HS-5 (cell line): Measurements from ENCODE around the gene LRPAP1.

Source experiments
- DNase-seq: peaks from one replicate; pipeline ENCODE4 v3.0.0-alpha.2; 2012; ENCODE audit warnings: low read depth

LRPAP1 gene

DNA sequence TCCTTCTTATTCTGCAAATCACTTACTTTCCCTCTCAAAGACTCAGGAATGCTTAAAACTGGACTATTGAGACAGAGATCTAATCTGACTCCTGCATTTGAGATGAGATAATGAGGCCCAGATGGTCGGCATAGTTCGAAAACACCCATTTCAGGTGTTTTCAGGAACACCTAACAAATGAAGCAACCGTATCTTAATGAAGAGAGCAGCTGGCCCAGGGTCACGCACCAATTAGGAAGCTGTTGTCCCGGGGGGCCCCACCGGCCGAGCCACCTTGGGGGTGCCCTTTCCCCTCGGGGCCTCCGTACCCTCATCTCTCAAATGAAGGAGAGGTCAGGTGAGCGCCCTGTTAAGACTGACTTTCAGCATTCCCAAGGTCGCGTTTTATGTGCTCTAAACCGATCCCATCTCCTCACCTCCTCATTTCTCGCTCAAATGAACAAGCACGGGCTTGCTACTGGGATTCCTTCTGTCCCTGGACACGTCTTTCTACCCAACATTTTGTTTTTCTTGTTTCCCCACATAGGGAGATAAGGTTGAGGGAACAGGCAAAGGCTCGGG, 824 bp downstream of the LRPAP1 start:
- no peak for DNase-seq

DNA sequence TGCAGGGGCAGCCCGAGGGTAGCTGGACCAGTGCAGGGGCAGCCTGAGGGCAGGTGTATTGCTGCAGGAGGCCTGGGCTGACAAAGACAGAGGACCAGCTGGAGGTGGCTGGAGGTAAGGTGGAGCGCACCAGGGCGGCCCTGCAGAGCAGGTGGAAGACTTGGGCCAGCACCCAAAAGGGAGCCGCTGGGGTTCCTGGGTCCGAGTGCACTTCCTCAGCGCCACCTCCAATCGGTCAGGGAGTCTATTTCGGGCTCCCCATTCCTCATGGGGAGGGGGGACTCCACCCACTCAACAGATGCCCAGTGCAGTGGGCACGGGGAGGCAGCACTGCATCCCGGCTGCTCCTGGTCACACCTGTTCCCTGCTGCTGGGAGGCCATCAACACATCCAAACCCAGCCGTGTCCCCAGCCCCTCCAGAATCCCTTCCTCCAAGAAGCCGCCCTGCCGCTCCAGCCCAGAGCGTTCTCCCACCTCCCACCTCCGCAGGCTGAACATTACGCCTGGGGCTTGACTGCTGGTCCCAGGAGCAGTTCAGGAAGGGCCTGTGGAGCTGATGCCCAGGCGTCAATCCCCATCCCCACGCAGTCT, 1.5 kb downstream of the LRPAP1 start:
- no peak for DNase-seq

DNA sequence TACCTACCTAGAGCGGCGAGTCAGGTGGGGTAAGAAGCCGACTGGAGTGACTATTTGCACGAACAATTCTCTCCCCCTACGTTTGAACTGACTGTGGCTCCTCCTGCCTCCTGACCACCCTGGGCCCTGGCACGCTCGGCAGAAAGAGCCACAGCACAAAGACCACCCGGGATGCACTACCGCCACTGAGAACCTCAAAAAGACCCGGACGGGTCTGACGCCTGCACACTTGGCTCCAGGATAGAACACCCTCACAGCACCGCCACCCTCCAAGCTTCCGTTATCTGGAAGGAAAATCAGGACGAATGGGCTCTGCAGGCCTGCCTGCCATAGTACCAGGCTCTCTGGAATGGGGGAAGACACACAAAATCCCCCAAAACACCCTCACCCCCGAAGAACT, 2.2 kb downstream of the LRPAP1 start:
- DNase-seq, result no peak

DNA sequence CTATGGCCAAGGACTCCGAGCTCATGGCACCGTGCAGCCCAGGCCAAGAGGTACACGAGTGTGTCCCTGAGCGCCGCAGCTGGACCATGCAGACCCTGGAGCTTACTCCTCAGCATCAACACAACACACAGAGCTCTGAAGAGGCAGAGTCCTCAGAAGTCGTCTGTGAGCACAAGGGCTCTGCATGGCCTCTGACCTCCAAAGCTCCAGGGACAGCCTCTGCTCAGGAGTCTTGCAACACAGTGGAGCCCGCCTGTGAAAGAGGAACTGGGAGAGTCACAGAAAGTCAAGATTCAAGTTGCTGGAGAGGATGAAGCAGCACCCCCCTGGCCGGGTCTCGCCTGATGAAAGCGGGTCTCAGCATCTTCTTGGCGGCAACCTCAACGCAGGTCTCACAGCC, 2.9 kb downstream of the LRPAP1 start:
- no peak for DNase-seq

DNA sequence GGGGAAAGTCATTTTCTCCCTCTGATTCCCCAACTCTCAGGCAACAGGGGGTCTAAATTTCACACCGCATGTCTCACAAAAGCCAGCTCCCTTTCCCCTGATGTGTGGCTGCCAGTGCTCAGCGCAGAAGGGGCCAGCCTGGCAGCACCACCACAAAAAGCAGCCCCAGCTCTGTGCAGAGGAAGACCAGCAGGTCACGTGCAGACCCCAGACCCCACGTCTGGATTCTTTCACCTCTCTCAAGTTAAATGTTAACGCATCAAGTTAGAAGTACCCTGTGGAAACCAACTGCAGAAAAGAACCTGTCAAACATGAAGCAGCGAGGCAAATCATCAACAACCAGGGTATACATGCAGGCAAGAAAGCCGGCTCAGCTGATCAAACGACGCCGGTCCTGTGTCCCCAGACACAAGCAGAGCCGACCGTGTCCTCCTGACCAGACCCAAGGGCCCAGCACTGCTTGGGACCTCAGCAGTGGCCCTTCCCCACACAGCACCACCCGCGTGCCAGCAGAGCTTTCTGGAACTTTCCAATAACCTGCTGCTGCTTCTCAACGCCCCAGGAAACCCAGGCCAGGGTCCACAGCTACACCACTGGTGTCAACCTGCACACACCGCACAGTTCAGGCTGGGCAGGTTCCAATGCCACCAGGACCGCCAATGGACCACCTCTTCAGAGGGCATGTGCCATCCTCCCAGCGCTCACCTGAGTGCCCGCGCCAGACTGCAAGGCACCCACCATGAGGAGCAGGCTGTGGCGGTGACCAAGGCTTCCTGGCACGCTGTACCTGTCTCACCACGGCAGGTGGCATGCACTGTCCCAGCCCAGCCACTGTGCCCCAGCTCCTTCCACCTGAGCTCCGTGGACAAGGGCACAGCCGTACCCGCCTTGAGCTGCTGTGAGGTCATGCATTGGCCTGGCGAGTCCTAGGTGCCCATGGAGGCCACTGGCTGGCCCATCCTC, 4.0 kb downstream of the LRPAP1 start:
- no peak for DNase-seq

DNA sequence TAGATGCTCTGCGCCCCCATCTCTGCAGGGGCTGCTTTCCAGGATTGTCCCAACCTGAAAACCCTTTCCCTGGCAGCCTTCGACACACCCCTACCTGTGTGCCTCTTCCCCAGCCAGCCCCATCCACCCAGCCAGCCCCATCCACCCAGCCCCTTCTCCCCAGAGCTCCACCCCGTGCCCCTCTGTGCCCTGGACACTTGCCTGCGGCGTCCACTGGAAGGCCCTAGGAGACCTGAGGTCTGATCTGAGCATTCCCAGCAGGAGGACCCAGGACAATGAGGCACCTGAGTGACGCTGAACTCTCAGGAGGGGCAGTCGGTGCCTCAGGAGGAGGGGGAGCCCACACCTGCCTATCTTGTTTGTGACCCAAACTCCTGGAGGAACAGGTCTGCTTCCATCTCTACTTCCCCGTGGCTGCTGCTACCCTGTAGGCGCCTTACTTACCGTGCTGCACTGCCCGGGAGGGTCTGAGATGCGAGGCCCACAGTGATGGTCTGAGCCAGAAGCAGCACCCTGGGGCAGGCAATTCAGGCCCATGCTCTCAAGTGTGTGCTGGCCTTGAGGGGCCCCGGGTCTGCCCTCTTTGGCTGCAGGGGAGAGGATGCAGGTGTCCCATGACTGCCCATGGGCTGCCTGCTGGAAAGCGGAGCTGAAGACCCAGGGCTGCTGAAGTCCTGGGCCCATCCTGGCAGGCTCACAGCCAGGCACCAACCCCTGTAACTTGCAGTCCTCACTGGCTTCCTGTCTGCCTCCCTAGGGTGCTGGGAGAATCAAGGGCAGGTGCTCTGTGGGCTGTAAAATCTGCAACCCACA, 4.9 kb downstream of the LRPAP1 start:
- DNase-seq, result no peak

DNA sequence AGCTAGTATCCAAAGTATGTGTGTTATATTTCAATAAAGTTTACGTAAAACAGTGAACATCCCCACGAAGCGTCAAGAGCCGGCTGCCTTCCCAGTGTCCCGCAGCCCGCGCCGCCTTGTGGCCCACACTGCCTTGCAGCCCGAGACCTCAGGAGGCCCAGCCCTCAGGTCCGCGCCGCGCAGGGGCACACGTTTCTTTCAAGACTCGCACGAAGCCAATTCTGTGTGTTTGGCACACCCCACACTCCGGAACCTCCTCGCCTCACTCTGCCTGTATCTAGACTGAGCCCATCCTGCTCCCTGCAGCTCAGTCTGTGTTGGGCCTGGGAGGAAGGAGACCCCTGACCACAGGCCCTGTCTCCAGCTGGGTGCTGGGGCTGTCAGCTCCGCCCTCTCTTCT, 5.8 kb downstream of the LRPAP1 start:
- DNase-seq, result no peak

DNA sequence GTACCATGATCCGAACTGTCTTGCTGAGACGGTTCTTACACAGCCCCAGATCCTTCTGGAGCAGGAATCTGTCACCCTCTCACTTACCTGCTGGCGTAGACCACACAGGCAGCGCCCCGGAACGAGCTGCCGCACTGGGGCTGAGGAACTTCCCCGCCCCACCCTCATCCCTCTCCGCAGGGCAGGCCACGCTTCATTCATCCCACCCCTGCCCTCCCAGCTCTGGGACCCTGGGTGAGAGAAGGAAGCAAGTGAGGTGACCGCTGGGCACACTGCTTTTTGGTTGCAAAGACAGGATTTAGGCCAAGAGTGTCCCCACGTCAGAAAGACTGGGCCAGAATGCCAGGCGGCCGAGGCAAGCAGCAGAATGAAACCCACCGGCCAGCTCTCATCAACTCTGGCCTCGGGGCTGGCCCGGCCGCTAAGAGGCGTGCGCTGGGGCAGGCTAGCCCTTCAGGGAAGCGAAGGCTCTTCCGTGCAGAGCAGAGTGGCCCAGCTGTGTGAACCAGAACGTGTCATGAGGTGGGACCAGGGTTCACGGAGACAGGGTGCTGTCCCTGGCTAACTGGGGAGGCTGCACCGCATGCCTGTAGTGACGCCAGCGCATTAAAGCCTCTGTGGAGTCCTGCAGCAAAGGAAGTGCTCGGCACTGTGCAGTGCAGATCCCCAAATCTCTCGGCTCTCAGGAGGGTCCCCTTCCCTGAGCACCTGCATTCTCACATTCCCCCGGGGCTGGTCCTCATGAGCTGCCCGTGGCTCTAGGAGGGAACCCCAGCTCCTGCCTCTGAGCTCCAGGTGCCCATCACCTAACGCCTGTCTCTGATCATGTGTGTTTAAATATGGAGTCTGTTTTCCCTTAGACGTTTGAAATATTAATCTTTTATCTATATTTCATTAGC, 6.4 kb downstream of the LRPAP1 start:
- no peak for DNase-seq

DNA sequence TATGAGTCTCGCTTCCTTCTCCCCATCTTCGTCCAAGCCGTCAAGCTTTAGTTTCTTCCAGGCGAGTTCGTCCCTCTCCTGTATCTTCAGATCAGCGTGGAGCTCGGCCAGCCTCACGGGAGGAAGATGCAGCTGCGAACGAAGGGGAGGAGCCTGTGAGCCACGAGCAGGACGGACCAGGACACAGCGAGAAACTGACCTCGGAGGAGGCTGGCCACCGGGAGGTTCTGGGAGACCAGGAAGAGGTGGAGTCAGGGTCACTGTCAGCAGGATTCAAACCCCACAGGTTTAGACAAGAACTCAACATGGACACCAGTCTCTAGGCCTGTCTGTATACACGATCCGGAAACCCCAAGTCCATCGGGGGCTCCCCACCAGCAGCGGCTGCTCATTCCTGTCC, 7.3 kb downstream of the LRPAP1 start:
- no peak for DNase-seq

DNA sequence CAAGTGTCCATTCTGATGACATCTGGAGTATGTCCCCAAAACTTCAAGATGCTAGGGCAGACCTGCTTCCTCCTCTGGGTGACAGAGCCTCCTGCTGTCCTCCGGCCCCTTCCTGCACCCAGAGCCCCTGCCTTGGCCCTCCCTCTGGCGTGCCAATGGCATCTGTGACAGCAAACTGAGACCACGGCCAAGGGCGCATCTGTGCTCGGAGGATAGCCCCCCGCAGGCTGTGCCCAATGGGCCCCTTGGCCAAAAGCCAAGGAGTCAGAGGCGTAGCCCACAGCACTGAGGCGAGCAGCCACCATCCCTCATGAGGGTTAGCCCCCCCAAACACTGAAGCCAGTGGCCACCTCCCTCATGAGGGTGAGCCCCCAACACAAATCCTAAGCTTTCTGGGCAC, 7.9 kb downstream of the LRPAP1 start:
- DNase-seq, result no peak

DNA sequence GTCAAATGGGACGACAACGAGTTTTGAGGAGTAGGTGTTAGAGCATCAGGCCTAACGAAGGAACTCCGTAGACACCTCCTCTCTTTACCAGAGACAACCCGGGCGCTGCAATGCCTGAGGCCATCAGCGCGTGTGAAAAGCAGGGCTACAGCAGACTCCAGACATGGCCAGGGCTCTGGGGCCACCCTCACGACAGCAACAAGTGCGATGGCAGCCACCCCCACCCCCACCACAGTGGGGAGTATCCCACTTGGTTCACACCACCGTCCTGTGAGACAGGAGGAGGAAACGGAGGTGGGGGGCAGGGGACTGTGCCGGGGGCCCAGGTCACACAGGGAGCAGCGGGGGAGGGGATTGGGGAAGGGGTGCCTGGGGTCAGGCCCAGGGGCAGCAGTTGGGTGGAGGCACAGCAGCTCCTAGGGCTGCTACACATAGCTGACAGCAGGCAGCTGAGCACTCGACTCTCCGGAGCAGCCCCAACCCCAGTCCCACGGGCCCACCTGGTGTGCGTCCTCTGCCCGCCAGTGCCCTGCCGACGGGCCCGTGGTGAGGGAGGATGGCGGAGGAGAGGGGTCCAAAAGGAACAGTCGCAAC, 8.5 kb downstream of the LRPAP1 start:
- DNase-seq, result no peak

DNA sequence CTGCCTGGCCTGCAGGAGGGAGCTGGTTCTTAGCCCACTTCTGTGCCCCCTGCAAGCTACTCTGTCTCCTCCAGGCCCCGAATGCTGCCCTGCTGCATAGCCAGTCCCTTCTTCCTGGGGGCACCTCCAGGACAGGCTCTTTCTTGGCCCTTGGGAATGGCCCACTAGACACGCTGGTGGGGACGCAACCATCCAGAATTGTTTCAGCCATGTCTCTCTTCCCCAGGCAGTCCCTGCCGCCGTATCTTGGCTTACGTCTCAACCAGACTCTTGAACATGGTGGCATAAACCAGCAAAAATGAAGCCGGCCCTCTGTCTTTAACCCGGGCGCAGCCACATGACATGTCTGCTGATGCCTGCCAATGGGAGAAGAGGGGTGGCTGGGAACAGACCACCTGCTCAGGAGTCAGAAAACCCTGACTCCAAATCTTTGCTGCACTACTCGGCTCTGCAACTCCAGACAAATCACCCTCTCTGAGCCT, 9.0 kb downstream of the LRPAP1 start:
- DNase-seq, result no peak

DNA sequence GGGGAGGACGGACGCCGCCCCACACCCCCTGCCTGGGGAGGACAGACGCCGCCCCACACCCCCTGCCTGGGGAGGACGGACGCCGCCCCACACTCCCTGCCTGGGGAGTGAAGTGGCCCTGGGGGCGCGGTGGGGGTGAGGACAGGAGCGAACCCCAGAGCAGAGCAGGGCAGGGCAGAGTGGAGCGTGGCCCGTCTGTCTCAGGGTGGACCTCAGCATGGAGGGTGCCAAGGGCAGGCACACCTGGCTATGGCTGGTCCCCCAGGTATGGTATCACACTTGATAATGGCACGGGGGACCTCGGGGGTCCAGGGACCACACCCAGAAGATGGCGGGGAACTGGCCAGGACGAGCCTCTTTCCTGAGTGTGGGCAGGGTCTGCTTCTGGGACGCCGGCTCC, 9.6 kb downstream of the LRPAP1 start:
- DNase-seq, result no peak

DNA sequence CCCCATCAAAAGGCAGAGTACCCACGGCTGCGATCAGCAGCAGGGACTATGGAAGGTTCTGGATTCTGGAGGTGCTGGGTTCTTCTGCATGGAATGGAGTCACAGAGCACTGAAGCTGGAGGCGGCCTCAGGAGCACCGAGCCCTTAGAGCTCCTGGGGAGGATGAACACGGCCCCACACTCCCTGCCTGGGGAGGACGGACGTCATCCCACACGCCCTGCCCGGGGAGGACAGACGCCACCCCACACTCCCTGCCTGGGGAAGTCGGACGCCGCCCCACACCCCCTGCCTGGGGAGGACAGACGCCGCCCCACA, 9.9 kb downstream of the LRPAP1 start:
- DNase-seq, result no peak

DNA sequence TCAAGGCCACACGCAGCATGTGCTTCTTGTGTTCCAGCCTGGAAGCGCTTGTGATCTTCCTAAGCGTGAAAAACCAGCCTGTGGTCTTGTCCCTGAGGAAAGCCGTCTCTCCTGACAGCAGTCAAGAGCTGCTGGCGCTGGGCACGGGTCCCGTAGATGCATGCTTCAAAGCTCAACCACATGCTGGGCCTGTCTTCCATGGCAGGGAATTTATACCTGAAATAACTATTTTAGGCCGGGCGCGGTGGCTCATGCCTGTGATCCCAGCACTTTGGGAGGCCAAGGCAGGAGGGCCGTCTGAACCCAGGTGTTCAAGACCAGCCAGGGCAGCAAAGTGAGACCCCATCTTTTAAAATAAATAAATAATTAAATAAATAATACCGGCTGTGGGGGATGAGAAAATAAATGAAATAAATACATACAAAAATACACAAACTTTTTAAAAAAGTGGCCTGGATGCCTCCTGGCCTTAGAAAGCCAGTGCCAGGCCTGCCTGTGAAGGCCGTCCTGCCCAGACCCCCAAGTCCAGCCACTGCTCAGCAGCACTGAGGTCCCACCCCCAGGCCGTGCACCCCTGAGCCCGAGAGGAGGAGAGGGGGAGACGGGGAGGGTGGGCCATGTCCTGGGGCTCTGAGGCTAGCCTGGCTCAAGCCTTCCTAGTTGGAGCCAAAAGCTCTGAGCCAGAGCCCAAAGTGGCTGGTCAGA, 10.4 kb downstream of the LRPAP1 start:
- DNase-seq, result no peak

DNA sequence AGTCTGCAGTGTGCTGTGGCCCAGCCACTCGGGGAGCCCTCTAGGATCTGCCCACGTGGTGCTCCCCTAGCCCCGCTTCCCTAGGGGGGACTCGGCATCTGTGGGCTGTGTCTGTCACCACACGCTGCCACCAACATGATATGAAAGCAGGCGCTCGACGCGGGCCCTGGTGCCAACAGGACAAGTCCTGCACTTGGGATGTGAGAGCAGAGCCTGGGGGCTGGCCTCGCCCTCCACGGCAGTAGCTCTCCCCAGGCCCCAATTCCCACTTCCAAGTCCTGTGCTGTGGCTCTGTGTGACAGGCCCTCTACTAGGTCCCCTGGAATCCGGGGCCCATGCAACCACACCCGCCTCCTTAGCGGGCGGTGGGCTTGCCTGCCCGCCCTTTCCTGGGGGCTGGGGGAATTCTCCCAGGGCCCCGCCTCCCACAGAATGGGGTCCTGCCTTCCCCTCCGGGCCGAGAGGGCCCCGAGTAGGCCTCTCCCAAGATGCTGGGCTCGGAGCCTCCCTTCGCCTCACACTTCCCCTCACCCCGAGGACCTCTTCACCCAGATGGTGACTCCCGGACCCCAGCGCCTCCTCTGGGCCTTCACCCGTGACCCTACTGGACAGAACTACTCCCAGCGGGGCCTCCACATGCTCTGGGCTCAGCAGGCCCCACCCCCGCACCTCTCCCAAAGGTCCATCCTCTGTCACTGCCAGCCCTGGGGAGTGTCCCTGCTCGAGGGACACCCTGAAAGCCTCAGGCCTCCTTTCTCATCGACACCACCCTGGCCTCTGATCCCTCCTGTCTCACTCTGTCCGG, 11.2 kb downstream of the LRPAP1 start:
- DNase-seq, result no peak

DNA sequence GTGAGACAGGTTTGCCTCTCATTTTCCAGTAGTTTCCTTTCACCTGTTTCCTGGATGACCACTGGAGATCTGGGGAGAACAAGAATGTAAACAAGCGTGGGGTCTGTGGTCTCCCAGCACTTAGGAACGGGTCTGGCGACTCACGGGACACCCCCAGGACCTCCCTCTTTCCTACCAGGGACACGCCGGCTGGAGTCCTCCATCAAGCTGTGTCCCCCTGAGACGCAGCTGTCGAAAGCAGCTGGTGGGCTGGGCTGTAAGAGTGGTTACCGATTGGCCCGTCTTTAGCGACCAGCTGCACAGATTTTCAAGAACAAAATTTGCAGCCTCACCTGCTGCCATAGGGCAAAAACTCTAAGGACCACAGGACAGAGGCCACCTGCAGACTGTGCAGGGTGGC, 11.9 kb downstream of the LRPAP1 start:
- no peak for DNase-seq

DNA sequence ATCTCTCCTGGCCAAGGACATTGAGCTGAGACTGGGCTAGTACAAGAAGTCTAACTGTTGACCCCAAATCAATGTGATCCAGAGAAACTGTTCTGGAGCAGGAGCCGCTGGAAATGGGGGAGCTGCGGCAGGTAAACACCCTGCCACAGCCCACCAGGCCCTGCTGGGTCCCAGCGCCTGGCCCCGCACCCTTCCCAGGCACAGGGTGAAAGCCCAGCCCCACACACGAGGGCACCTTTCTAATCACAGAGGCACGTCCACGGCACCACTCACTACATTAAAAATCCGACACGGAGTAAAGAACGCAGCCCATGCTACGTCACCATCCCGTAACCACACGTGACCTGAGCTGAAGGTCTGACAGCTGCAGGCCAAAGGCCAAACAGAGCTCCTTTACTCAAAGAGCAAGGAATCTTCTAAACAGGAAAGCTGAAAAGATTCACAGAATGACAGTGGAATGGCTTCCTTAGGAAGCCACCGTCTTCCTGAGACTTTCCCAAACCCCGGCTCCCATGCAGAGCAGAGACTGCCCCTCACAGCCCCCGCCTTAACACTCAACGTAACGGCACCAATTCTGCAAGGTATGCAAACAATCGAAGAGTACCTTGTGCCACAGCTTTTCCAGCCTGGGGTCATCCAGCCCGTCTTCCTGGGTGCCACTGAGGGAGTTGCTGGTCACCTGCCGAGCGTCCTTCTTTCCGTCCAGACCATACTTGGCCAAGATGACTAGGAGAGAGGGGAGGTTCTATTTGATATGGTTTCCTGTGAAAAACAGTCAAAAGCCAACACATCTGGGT, 12.6 kb downstream of the LRPAP1 start:
- DNase-seq, result no peak

DNA sequence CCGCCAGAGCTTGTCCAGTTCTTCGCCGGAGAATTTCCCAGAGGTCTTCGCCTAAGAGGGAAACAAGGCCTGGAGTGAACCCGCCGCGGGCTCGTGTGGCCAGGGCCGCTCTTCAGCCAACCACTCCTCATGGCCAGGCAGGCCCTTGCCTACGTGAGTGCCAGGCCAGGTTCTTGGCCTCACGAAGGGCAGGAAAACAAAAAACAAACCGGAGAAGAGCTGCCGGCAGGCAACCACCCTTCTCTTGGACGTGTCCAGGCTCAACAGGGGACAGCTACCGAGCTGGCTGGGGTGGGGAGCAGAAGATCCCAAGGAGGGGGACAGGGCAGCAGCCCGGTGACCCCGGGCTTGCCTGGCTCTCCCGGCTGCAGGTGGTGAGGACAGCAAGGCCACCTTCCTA, 13.3 kb downstream of the LRPAP1 start:
- no peak for DNase-seq
